Measurements from ENCODE around the gene PLK3. TPM values are rescaled to one million over a fixed set of nuclear protein-coding genes. Genes with fewer than 3 reads are reported as not detected.

The PLK3 gene
- total and polyA plus RNA-seq, 2 donors (not counting 3 experiments of a cell fraction or from before 2014, with no cell fraction given), result 55.0 to 66.7 TPM

DNA sequence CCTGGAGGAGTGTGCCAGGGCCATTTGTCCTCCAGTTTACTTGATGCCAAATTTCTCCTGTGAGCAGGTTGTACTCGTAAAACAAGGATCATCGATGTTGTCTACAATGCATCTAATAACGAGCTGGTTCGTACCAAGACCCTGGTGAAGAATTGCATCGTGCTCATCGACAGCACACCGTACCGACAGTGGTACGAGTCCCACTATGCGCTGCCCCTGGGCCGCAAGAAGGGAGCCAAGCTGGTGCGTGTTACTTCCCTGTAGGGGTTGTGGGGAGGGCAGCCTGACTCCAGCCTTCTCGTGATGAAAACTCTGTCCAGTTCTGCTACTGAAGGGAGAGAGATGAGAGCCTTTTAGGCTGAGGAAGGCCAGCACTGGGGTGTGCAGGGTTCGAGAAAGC, 22.6 kb upstream of the PLK3 start:
- POLR2A ChIA-PET, result no interaction called here
- Histone ChIP-seq H3K4me1 (ENCODE audit: control insufficient read depth, extremely low read depth, insufficient read depth, low read length) (peaks cover 16% of the 10 kb centered on the region), H3K36me3 (ENCODE audit: control insufficient read depth in 2 of 2, extremely low read depth in 1 of 2, insufficient read depth in 2 of 2, low read length in 2 of 2) (peaks cover 17 to 22% of the 10 kb centered on the region in 2 experiments), H3K4me3 (replicated peaks in 1 of 3; ENCODE audit: insufficient read depth in 1 of 3, low read depth in 1 of 3, low read length in 3 of 3) (peak overlapping the region in 2 of 3 experiments; percentile 42 to 93), H4K20me1 (replicated peaks; ENCODE audit: control insufficient read depth, extremely low read depth, insufficient read depth, low read length) (no peaks in the 10 kb centered on the region), H3K27ac (ENCODE audit: insufficient read depth, low read depth, low read length) (no peak overlapping the region), H3K27me3 (ENCODE audit: control insufficient read depth in 2 of 2, insufficient read depth in 2 of 2, low read length in 2 of 2) (no peaks in the 10 kb centered on the region), H3K79me2 (ENCODE audit: control insufficient read depth, insufficient read depth, low read length) (peaks cover 40% of the 10 kb centered on the region), H3K4me2 (ENCODE audit: insufficient read depth, low read length) (peak overlapping the region; percentile 75), H3K9me1 (replicated peaks; ENCODE audit: control insufficient read depth, extremely low read depth, insufficient read depth, low read length) (no peaks in the 10 kb centered on the region), H3K9ac (replicated peaks; ENCODE audit: extremely low read depth, insufficient read depth, low read length) (no peak overlapping the region), H3K9me3 (replicated peaks; ENCODE audit: control insufficient read depth, insufficient read depth, low read length) (no peaks in the 10 kb centered on the region), H2AFZ (ENCODE audit: low read depth, low read length) (no peak overlapping the region)
- TF ChIP-seq FOS (IDR thresholded peaks at IDR 0.05; ENCODE audit: borderline replicate concordance, insufficient read depth, low read length) (no peak), JUN (IDR thresholded peaks at IDR 0.05; ENCODE audit: borderline replicate concordance, insufficient read depth, insufficient read length, low read depth) (no peak), GATA2 (IDR thresholded peaks at IDR 0.05; ENCODE audit: insufficient read depth, insufficient read length, low read depth, low read length) (no peak), MAX (IDR thresholded peaks at IDR 0.05; ENCODE audit: insufficient read depth, insufficient read length) (no peak), POLR2A (IDR thresholded peaks at IDR 0.05; ENCODE audit: low read depth, low read length) (no peak), EZH2 (IDR thresholded peaks at IDR 0.05; ENCODE audit: borderline replicate concordance, low read depth, low read length, severe bottlenecking) (no peak), MYC (IDR thresholded peaks at IDR 0.05; ENCODE audit: low read depth, low read length) (no peak), CTCF (IDR thresholded peaks at IDR 0.05; ENCODE audit: extremely low read depth in 1 of 2, insufficient read depth in 1 of 2, low read depth in 1 of 2, low read length in 2 of 2) (no peak), POLR2AphosphoS5 (IDR thresholded peaks at IDR 0.05; ENCODE audit: insufficient read depth, low read depth, low read length) (no peak)
- CTCF ChIA-PET, result interaction anchor here (0.7 to 1.1 kb wide), 2 partner anchors 11 to 47 kb away, joined by 3 read pairs; partner anchors contain the start of genes BEST4 and RNU5D-1
- FAIRE-seq (no peak), DNase-seq (ENCODE audit: low read depth, low spot score) (no peak)
- BruUV-seq (replicated peaks), result no TSS peak
- intact Hi-C loops (cut with micrococcal nuclease) (no loop called here), dilution Hi-C loops (cut with MboI; ENCODE audit: extremely low pct_ligation_motif_present, low sequenced_read_pairs) (no loop called here)
